Fibroblast of upper back skin (primary cell): Measurements from ENCODE around the gene TPK1.

Source experiments
- DNase-seq: peaks from one replicate; pipeline ENCODE4 v3.0.0-alpha.2; 2013

TPK1 gene

DNA sequence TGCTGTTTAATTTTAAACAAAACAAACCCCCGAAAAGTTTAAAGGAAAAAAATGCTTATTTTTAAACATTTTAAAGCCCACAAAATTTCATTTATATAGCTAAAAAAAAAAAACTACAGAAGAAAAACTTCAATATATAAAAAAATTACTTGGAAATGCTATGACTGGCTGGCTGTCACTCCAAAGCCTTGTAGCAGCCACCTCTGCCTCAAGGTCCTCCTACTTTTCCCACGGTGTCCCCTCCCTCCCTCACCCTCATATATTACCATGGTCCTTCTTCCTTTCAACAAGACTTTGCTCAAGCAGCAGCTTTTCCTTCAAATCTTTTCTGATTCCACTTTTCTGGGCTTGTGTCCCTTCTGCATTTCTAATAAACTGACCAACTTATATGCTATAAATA is 122.0 kb downstream of the TPK1 start:
- no peak for DNase-seq

DNA sequence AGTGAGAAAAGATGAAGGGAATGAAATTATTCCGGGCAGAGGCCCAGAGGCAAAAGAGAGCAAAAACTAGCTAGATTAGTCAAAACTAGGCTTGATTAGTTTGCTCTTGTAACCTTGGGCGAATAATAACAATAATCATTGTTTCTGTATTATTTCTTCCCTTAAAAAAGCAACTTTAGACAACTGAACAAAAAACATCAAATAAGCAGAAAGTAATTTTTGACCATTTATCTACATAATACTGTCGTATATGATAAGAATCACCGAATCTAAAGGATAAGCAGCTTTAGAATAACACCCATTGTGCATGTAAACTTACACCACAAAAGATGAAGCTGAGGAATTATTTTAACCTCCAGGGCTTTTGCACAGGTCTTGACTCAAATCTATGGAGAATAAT is 125.1 kb downstream of the TPK1 start:
- no peak for DNase-seq

DNA sequence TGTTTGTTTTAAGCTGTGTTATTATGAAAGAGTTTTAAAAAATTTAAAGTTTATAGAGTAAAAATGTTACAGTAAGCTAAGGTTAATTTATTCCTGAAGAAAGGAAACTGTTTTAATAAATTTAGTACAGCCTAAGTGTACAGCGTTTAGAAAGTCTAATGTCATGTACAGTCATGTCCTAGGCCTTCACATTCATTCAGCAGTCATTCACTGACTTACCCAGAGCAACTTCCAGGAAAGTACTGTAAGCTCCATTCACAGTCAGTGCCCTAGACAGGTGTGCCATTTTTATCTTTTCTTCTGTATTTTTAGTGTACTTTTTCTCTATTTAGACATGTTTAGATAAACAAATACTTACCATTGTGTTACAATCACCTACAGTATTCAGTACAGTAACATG is 126.8 kb downstream of the TPK1 start:
- DNase-seq: no peak

DNA sequence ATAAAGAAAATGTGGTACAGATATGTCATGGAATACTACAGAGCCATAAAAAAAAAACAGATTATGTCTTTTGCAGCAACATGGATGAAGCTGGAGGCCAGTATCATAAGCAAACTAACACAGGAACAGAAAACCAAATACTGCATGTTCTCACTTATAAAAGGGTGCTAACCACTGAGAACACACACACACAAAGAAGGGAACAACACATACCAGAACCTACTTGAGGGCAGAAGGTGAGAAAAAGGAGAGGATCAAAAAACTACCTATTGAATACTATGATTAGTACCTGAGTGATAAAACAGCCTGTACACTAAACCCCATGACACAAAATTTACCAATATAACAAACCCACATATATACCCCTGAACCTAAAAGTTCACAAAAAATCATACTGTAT is 144.6 kb downstream of the TPK1 start:
- no peak for DNase-seq

DNA sequence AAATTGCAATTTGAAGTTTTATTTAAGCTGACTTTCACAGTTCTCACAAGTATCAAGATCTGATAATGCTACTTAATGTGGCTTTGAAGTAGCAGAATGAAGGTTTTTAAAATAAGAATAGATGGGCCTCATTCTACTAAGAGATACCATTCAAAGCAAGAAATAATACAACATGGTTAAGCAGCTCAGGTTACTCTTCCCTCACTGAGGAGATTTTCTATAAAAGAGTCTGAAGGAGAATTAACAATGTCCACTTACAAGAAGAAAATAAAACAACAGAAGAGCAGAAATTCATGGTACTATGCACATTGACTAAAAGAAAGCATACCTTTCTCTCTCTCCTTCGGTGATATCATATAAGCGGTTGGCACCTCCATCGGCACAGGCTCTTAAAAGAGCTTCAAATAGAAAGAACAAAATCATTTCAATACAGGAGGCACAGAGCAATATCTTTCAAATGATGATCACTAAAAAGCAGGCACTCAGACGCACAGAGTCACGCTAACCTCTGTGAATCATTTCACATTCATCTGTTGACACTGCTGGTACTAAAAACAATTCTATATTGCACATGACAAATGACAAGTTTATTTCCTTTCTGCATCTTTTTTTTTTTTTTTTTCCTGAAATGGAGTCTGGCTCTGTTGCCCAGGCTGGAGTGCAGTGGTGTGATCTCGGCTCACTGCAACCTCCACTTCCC is 153.1 kb downstream of the TPK1 start:
- DNase-seq: no peak

DNA sequence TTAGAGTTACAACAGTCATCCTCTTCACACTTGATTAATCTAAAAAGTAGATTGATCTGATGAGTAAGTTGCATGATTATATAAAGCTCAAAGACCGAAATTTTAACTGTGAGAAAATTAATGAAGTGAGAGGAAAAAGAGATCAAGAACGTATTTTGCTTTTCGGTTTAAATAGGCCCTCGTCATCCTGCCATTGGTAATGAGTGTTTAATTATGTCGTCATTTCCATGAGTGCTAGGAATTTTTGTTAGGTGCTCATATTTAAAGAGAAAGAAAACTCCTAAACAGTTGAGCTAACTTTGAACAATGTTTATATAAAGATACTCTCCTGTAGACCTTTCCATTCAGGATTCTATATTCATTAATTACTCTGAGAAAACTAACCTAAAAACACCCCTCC is 159.4 kb downstream of the TPK1 start:
- no peak for DNase-seq

DNA sequence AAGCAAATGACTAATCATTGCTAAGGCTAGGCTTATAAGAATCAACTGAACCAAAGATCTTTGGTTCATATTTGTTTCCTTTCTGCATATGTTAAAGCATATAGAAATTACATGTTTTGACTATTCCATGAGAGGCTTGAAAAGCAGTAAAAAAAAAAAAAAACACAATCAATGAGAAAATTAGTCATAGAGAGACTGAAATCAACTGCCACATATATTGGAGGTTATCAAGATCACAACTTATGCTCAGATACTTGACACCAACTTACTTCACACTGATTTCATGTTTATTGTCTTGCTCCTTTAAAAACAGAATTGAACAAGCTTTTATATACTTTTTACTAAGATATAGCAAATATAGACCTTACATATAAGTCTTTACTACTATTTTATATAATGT is 161.3 kb downstream of the TPK1 start:
- DNase-seq: no peak

DNA sequence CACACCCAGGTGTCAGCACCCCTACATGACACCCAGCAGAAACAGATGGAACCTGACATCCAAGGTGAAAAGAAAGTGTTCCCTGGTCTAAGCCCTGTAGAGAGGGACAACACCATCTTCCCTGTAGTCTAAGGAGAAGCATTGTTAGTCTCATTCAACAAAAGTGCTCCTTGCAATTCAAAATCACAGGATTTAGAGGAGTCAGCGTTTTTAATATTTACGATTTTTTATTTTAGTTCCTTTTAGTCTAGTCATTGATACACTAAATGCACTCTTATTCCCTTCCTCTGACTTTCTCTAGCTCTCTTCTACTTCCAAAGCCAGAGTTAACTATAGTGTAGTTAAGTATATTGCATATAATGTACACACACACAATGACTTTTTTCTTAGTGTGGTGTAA is 163.0 kb downstream of the TPK1 start:
- no peak for DNase-seq

DNA sequence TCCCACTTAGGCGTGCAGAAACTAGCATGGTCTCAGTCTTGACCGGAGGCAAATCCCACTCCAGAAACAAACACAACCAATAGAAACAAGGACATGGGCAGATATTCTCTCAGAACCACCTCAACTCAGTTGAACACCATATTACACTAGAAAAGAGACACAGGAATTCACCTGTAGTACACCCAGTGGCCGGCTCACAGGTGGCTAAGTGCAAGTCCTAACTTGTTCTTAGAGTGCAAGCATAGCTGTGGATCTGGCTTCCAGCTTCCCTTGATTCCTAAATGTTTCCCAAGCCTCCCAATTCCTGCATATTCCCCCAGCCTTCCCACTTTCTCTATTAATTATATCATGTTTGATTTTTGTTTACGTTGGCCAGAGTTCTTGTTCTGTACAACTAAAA is 164.4 kb downstream of the TPK1 start:
- DNase-seq: no peak

DNA sequence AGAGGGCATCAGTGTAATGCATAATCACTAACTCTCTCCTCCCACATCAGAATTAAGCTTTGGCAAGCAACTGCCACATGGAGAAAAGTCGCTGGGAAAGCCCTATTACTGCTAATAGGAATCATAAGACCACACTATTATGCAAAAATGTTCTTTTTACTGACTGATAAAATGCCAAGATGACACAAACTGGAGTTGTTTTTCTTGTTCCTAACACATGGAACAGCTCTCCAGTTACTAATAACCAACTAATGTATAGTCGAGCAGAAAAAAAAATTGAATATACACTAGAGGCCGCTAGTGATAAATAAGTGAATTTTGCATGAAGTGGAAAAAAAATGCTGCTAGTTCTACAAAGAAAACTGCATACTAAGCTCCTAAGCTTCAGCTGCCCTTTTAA is 165.6 kb downstream of the TPK1 start:
- no peak for DNase-seq

DNA sequence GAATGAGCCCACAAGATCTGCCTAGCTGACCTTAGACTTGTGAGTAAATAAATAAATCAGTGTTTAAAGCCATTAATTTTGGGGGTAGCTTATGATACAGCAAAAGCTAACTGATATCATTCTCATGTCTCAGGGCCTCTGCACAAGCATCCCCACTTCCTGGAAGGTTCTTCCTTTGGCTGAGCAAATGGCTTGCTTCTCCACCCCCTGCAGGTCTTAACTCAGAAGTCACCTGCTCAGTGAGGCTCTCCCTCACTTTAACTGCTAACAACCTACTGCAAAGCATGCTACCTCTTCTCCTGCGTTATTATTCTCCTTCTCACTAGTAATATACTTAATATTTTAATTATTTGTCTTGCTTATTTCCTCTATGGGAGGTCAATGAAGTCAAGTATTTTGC is 167.3 kb downstream of the TPK1 start:
- DNase-seq: no peak

DNA sequence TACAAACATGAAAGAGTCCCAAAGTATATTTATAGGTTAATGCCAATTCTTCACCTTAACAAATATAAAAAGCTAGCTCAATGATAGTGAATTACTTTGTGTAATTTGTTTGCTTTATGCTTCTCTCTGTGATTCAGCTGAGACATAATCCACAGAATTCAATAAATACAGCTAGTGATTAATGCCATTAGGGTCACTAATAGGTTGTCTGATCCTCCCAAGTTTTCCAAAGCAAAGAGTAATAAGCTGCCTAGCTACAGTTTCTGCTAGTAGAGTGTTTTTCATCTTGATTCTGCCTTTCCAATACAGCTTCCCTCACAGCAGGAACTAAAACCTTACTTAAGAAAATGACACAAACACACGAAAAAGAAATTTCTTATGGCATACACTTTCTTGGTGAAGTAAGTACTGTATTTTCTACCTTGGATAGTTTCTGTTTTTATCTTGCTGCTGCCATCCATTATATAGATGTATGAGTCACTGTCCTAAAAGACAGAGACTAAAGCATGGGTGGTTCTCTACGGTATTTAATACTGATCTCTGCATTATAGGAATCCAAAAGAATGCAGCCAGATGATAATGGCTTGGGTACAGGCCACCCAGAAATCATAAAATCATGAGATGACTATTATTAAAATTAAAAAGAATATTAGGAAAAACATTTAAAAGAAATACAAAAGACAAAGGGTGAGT is 170.0 kb downstream of the TPK1 start:
- no peak for DNase-seq

DNA sequence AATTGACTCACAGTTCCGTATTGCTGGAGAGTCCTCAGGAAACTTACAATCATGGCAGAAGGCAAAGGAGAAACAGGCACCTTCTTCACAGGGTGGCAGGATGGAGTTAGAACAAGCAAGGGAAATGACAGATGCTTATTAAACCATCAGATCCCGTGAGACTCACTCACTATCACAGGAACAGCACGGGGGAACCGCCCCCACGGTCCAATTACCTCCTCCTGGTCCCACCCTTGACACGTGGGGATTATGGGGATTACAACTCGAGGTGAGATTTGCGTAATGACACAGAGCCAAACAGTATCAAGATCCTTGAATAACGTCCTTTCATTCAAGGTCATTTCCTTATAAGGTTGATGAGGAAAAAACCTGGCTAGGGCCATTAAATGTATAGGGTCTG is 176.6 kb downstream of the TPK1 start:
- no peak for DNase-seq

DNA sequence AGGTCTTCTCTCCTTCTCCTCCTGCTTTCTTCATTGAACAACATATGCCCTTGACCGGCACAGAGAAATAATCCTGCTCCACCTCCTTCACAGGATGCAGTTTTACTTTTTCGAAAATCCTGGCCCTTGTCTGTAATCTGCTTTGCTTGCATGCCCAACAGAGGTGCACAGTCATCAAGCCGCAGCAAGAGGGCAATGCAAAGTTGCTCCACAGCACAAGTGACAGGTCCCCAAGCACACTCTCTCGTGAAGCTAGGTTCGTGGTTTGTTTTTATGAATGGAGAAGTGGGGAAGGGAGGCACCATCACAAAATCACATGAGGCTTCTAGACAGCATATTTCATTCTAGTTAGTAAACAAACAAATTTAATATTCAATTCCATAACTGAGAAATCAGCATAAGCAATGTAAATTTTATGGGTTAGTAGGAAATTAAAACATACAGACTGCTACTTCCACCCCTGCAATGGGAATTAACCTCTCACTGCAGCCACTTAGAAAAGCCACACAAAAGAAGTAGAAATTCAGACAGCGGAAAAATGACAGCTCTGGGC is 178.8 kb downstream of the TPK1 start:
- no peak for DNase-seq

DNA sequence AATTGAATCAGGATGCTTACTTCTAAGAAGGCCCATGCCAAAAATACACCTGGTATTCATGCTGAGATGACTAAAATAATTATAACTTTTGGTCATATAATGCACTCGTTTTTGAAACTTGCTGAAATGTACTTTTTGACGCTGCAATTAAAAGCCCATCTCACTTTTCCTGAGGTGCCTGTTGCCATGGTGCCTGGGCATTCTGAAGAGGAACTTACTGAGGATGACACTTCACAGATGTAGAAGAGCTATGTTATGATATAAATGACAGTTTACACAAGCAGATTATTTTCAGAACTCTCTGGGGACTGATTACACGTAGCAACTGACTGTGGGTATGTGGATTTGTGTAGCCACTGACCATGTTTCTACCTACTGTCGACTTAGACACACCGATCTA is 182.4 kb downstream of the TPK1 start:
- no peak for DNase-seq

DNA sequence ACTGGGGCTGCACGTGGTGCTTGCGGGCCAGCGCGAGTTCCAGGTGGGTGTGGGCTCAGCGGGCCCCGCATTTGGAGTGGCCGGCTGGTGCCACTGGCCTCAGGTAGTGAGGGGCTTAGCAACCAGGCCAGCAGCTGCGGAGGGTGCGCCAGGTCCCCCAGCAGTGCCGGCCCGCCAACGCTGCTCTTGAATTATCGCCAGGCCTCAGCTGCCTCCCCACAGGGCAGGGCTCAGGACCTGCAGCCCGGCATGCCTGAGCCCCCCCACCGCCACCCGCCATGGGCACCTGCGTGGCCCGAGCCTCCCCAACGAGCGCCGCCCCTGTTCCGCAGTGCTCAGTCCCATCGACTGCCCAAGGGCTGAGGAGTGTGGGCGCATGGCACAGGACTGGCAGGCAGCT is 185.4 kb downstream of the TPK1 start:
- no peak for DNase-seq

DNA sequence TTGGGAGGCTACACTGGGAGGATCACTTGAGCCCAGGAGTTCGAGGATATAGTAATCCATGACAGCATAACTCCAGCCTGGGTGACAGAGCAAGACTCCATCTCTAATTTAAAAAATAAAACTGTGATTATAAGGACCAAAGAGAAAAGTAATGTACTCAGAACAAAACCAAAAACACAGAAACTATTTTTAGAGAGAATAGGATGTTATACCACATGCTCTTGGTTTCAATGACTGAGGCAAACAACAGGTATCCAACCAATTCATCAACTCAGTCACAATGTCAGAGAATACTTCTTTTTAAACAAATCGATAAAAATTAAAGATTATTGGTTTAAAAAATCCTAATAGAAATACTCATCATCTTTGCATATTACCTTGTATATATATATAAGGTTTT is 186.7 kb downstream of the TPK1 start:
- no peak for DNase-seq

DNA sequence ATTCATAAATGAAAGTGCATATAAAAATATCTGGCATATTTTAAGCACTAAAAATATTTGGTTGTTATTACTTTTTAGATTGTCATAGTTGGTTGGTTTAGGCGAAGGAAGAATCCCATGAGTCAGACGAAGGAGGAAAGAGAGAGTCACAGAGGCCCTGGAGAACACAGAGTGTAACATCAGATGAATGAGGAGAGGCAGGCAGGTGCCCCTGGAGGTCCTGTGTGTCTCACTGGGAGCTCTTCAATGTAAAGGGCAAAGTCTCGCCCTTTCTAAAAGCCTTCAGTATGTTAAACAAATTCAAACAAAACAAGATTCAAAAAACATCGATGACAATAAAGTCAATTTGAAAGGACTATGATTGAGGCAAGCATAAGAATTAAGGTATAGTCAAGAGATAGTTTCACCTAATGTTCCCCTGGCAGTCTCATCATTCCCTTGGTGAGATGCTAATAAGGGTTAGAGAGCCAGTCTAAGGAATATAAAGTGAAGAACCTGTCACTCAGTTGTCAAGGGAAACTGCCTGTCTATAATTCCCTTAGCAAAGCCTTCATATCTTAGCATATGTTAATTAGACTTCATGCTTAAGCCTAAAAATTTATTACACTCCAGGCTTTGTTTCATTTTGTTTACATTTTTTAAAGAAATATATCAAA is 194.3 kb downstream of the TPK1 start:
- DNase-seq: no peak

DNA sequence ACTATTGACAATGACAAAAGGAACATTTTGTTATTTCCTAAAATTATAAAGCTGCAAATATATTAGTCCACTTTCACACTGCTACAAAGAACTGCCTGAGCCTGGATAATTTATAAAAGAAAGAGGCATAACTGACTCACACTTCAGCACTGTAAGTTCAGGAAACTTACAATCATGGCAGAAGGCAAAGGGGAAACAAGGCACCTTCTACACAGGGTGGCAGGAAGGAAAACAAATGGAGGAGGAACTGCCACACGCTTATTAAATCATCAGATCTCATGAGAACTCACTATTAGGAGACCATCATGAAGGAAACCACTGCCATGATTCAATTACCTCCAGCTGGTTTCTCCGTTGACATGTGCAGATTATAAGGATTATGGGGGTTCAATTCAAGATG is 203.1 kb downstream of the TPK1 start:
- no peak for DNase-seq

DNA sequence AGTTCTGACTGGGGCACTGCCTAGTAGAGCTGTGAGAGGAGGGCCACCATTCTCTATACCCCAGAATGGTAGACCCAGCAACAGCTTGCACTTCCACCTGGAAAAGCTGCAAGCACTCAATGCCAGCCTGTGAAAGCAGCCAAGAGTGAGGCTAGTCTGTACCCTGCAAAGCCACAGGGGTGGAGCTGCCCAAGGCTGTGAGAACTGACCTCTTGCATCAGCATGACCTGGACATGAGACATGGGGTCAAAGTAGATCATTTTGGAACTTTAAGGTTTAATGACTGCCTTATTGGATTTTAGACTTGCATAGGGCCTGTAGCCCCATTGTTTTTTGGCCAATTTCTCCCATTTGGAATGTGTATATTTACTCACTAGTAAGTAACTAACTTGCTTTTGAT is 206.3 kb downstream of the TPK1 start:
- DNase-seq: no peak

DNA sequence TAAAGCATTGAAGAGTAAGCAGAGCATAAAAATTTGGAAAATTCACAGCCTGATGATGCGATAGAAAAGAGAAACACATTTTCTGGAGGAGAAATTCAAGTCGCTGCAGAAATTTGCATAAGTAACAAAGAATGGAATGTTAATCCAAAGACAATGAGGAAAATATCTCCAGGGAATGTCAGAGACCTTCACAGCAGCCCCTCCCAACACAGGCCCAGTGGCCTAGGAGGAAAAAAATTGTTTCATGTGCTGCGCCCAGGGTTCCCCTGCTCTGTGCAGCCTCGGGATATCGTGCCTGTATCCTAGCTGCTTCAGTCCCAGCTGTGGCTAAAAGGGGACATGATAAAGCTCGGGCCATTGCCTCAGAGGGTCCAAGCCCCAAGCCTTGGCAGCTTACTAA is 206.8 kb downstream of the TPK1 start:
- DNase-seq: no peak

DNA sequence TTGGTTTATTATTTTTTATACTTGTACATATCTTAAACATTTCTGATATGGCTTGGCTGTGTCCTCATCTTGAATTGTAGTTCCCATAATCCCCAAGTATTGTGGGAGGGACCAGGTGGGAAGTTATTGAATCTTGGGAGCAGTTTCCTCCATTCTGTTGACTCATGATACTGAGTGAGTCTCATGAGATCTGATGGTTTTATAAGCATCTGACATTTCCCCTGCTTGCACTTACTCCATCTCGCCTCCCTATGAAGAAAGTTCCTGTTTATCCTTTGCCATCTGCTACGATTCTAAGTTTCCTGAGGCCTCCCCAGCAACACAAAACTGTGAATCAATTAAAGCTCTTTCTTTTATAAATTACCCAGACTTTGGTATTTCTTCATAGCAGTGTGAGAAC is 207.7 kb downstream of the TPK1 start:
- DNase-seq: no peak

DNA sequence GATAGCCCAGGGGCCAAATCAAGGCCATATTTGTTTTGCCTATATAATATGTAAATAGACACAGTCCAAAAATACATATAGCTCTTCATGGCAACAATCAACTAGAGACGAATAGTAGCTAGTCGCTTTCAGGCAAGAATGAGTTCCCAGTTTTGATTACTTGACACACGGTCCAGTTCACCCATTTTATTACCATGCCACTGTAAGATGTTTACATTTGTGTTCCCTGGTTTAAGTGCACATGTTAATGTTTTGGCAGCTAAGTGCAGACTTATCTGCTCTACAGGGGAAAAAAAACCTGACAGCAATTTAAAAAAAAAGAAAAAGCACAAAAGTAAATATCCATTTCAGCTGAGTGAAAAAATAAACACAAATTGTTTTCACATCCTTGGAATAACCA is 213.1 kb downstream of the TPK1 start:
- no peak for DNase-seq

DNA sequence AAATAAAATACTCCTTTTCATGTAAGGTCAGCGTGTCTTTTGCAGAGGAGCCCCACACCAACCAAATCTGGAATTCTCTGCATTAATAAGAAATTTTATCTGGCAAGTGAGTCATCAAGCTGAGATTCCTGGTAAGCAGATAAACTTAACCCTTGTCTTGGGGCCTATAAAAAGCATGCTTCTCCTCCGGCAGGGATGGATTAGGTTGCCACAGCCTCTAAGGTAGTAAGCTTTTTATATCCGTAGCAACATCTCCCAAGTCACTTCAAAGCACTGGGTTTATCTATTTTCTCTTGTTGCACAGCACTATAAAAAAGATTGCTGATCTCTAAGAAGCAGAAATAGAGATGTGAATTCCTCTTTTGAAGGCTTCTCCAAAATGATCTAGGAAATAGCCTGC is 229.6 kb downstream of the TPK1 start:
- no peak for DNase-seq
